Body of pancreas (tissue), 4 donors: ENCODE results near the gene SEC11A. TPM values are rescaled to one million over a fixed set of nuclear protein-coding genes. Genes with fewer than 3 reads are reported as not detected.
"Not testable (repeated sequence)": the region's sequence is repeated elsewhere in the genome, so short reads cannot be mapped to it uniquely, and the experiment has no call there.

Experiments
- ATAC-seq: fragments of 150-250 bp; one replicate; pipeline ENCODE4 v1.9.1; 2016
- DNase-seq, 4 donors: peaks; one replicate each; pipeline ENCODE4 v3.0.0-alpha.2; 2019
- H3K27ac ChIP-seq, 4 donors: fragments of 200-600 bp; sonication (generic); 1 replicate in 3 of 4; 2 replicates in 1 of 4; pipeline versions ENCODE4 v1.5.1 to v1.6.1; 2016 to 2019; ENCODE audit warnings: mild to moderate bottlenecking in 1 of 4, mixed read lengths in 1 of 4, moderate library complexity in 1 of 4
- H3K27me3 ChIP-seq, 2 donors: fragments of 200-600 bp; sonication (generic); one replicate each; pipeline ENCODE4 v1.6.0; 2016; ENCODE audit warnings: mild to moderate bottlenecking in 1 of 2
- H3K36me3 ChIP-seq, 2 donors: fragments of 200-600 bp; sonication (generic); replicated peaks in 1 of 2; 2 replicates each; pipeline ENCODE4 v1.5.1; 2016; ENCODE audit warnings: low read depth in 2 of 2; ENCODE audit not compliant: insufficient read depth in 1 of 2
- H3K4me1 ChIP-seq: fragments of 200-600 bp; sonication (generic); one replicate; pipeline ENCODE4 v1.6.0; 2016
- H3K4me3 ChIP-seq, 2 donors: fragments of 200-600 bp; sonication (generic); 1 replicate in 1 of 2; 2 replicates in 1 of 2; pipeline ENCODE4 v1.5.1; 2016 to 2019
- H3K9me3 ChIP-seq, 3 donors: fragments of 200-600 bp; sonication (generic); 1 replicate in 2 of 3; 2 replicates in 1 of 3; pipeline ENCODE4 v1.5.1; 2016
- POLR2A ChIP-seq, 3 donors: fragments of 450-650 bp; IDR thresholded peaks; one replicate each; pipeline ENCODE4 v1.6.1; 2016; ENCODE audit warnings: antibody characterized with exemption in 3 of 3, mild to moderate bottlenecking in 2 of 3
- WGBS, 2 donors: methylation state at CpG; one replicate each; pipeline ENCODE4 v1.1.5; 2017; 5-methylcytosine and 5-hydroxymethylcytosine counted together
- intact Hi-C: fragments of 100-400 bp; cut with DNase I; formaldehyde crosslinking; loops from one replicate; pipeline ENCODE4 v1.15.1; 2023
- total RNA-seq, 2 donors: library from RNA; depleted of rRNA; stranded (reverse); fragments of >200 nt; gene quantifications; one replicate each; pipeline ENCODE4 v1.1.0, GENCODE V29; 2016
- TF ChIP-seq, protein P1 (sequence below), 7 experiments: fragments of 450-650 bp in 4 of 7; fragments of 200-600 bp in 3 of 7; sonication (generic) in 3 of 7; IDR thresholded peaks; one replicate each; pipeline ENCODE4 v1.5.1; 2016 to 2019; ENCODE audit warnings: antibody characterized with exemption in 7 of 7

Gene SEC11A
- total RNA-seq, 2 donors from 2014 or later: 83.8 to 89.3 TPM

GRCh38 chr15:84752700-84753099, 36.8 kb upstream of the SEC11A start:
- no peaks in the 10 kb centered on the region for H3K36me3 ChIP-seq
- H3K27ac ChIP-seq: peak overlapping the region; percentile 19 to 76 (median 61)
- ATAC-seq (no peak), DNase-seq (peak in 1 of 4 donors; percentile 28)
- no peak overlapping the region for H3K4me3 ChIP-seq
- no peaks in the 10 kb centered on the region for H3K9me3 ChIP-seq
- peaks cover 76% of the 10 kb centered on the region for H3K4me1 ChIP-seq
- intact Hi-C loops: no loop called here
- 24 to 33% methylated on average over 3 of the region's 3 CpGs for WGBS, 2 donors
- TF ChIP-seq, protein P1, sequence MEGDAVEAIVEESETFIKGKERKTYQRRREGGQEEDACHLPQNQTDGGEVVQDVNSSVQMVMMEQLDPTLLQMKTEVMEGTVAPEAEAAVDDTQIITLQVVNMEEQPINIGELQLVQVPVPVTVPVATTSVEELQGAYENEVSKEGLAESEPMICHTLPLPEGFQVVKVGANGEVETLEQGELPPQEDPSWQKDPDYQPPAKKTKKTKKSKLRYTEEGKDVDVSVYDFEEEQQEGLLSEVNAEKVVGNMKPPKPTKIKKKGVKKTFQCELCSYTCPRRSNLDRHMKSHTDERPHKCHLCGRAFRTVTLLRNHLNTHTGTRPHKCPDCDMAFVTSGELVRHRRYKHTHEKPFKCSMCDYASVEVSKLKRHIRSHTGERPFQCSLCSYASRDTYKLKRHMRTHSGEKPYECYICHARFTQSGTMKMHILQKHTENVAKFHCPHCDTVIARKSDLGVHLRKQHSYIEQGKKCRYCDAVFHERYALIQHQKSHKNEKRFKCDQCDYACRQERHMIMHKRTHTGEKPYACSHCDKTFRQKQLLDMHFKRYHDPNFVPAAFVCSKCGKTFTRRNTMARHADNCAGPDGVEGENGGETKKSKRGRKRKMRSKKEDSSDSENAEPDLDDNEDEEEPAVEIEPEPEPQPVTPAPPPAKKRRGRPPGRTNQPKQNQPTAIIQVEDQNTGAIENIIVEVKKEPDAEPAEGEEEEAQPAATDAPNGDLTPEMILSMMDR (IDR thresholded peaks at IDR 0.05): no peak
- no peak for TF ChIP-seq POLR2A (IDR thresholded peaks at IDR 0.05)
- H3K27me3 ChIP-seq: no peaks in the 10 kb centered on the region

DNA sequence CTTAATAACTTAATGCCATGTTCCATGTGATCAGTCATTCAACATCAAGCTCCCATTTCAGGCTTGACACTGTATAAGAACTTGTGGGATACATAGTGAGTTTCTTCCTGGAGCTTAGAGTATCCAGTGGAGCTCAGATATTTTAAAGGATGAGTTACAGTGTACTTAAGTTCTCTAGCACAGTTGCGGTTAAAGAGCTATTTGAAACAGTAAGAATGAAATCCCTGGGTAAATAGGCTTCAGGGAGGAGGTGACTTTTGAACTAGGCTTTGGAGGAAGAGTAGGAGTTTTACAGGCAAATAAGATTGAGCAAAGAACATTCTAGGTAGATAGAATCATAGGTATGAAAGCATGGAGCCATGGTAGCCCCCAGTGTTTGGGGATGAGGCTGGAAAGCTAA, 36.3 kb upstream of the SEC11A start:
- peak overlapping the region; percentile 19 to 76 (median 61) for H3K27ac ChIP-seq
- 83 to 93% methylated on average over 1 of the region's 1 CpG for WGBS, 2 donors
- TF ChIP-seq, protein P1 (IDR thresholded peaks at IDR 0.05): no peak
- no peak for TF ChIP-seq POLR2A (IDR thresholded peaks at IDR 0.05)
- intact Hi-C loops: no loop called here
- no peaks in the 10 kb centered on the region for H3K9me3 ChIP-seq
- peaks cover 75% of the 10 kb centered on the region for H3K4me1 ChIP-seq
- DNase-seq: no peak
- no peak for ATAC-seq
- no peaks in the 10 kb centered on the region for H3K36me3 ChIP-seq
- no peak overlapping the region for H3K4me3 ChIP-seq
- no peaks in the 10 kb centered on the region for H3K27me3 ChIP-seq

GRCh38 chr15:84751721-84752120, 35.8 kb upstream of the SEC11A start:
- 80 to 82% methylated on average over 6 of the region's 6 CpGs for WGBS, 2 donors
- DNase-seq, ATAC-seq, intact Hi-C loops, H3K36me3 ChIP-seq, H3K27me3 ChIP-seq, H3K9me3 ChIP-seq, H3K4me3 ChIP-seq: not testable (repeated sequence)
- H3K4me1 ChIP-seq: peaks cover 77% of the 10 kb centered on the region
- H3K27ac ChIP-seq: peak overlapping the region in 1 of 4 donors; percentile 76

- H3K9me3 ChIP-seq: no peaks in the 10 kb centered on the region
- no peaks in the 10 kb centered on the region for H3K36me3 ChIP-seq
- ATAC-seq (no peak), DNase-seq (no peak)
- TF ChIP-seq, protein P1 (IDR thresholded peaks at IDR 0.05): no peak
- no peak for TF ChIP-seq POLR2A (IDR thresholded peaks at IDR 0.05)
- peaks cover 75% of the 10 kb centered on the region for H3K4me1 ChIP-seq
- WGBS, 2 donors: 5 to 30% methylated on average over 2 of the region's 2 CpGs
- peak overlapping the region in 3 of 4 donors; percentile 29 to 100 (median 97) for H3K27ac ChIP-seq
- no peak overlapping the region for H3K4me3 ChIP-seq
- H3K27me3 ChIP-seq: no peaks in the 10 kb centered on the region
- intact Hi-C loops: no loop called here
These were observed 34.7 kb upstream of the SEC11A start for GRCh38 chr15:84750583-84751092.

DNA sequence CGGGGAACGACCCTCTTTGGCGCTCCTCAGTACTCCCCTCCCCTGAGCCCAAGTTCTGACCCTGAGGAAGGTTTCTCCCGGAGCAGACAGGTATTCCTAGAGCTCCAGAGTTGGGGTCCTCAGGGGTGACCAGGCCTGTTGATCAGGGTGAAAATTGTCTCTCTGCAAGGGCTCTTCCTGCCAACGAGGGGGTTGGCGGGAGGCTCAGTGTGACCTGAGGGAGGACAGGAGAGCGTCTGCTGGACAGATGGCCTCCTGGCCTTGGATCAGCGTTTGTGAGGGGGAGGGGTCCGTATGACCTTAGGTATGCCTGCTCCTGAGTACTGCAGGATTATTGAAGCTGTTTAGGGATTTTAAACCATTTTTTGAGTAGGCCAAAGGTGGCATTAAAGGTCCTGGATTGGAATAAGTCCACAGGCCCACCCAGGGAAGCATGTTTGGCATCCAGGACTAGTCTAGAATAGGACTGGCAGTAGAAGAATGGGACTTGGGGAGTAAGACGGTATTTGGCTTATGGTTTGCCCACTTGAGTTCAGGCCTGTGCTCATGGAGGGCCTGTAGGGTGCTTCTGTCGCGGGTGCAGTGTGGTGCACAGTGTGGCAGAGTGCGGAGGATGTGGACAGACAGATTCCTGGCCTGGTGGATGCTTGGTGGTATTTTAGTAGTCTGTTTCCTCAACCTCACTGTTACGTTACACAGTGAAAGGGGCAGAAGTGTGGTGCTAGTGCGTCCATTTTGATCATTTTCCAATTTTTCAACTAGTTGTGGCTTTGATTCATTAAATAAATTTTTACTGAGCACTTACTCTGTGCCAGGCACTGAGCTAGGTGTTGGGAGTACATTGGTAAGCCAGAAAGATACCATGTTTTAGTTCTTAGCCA, 33.4 kb upstream of the SEC11A start:
- 4 to 5% methylated on average over 7 to 15 of the region's 15 CpGs for WGBS, 2 donors
- intact Hi-C loops: no loop called here
- TF ChIP-seq POLR2A (IDR thresholded peaks at IDR 0.05): peak in 2 of 3 donors; percentile 6 to 13
- TF ChIP-seq, protein P1 (IDR thresholded peaks at IDR 0.05): peak in 1 of 7 experiments; percentile 20
- Histone ChIP-seq H3K27ac (peak overlapping the region; percentile 96 to 100 (median 98)), H3K4me3 (peak overlapping the region; percentile 27 to 61), H3K36me3 (no peaks in the 10 kb centered on the region), H3K27me3 (no peaks in the 10 kb centered on the region), H3K4me1 (peaks cover 63% of the 10 kb centered on the region), H3K9me3 (no peaks in the 10 kb centered on the region)
- ATAC-seq: no peak
- DNase-seq: peak; percentile 45 to 59 (median 50)
